GM21786 (cell line): Measurements from ENCODE around the gene MRPL40.
"Not testable (repeated sequence)": the region's sequence is repeated elsewhere in the genome, so short reads cannot be mapped to it uniquely, and the experiment has no call there.

ENCODE experiments used
- ATAC-seq: cut with Tn5 transposase; IDR thresholded peaks from one replicate; pipeline ENCODE4 v1.9.1; 2021; ENCODE audit not compliant: unreplicated experiment

Gene MRPL40

GRCh38 chr22:19438298-19438697 lies 6.0 kb downstream of the MRPL40 start:
- ATAC-seq = no peak

GRCh38 chr22:19440411-19441195 lies 8.3 kb downstream of the MRPL40 start:
- ATAC-seq = no peak

- ATAC-seq = no peak
Observed at GRCh38 chr22:19442166-19442565, 9.8 kb downstream of the MRPL40 start.

GRCh38 chr22:19443544-19444211 lies 11.3 kb downstream of the MRPL40 start:
- no peak for ATAC-seq

- ATAC-seq = not testable (repeated sequence)
Observed at GRCh38 chr22:19445279-19445982, 13.1 kb downstream of the MRPL40 start.

- ATAC-seq = no peak
Observed at GRCh38 chr22:19446603-19447329, 14.4 kb downstream of the MRPL40 start.

GRCh38 chr22:19447330-19448075 lies 15.2 kb downstream of the MRPL40 start, which contains the start of gene C22orf39:
Gene C22orf39, minus strand, starts transcription at chr22:19447711. Its CDS starts 23 bp downstream, at chr22:19447688.
- ATAC-seq = peak; percentile 75

GRCh38 chr22:19448076-19448607 lies 15.8 kb downstream of the MRPL40 start:
- peak; percentile 20 for ATAC-seq

- ATAC-seq = peak; percentile 36
Observed at GRCh38 chr22:19448739-19449421, 16.5 kb downstream of the MRPL40 start.

- ATAC-seq = no peak
Observed at GRCh38 chr22:19449422-19449767, 17.1 kb downstream of the MRPL40 start.

GRCh38 chr22:19450363-19451175 lies 18.2 kb downstream of the MRPL40 start:
- ATAC-seq = no peak

- ATAC-seq = no peak
Observed at GRCh38 chr22:19451570-19451969, 19.2 kb downstream of the MRPL40 start.

GRCh38 chr22:19453718-19454117 lies 21.4 kb downstream of the MRPL40 start:
- no peak for ATAC-seq

- no peak for ATAC-seq
Observed at GRCh38 chr22:19454156-19454555, 21.8 kb downstream of the MRPL40 start.

GRCh38 chr22:19455033-19455432 lies 22.7 kb downstream of the MRPL40 start:
- ATAC-seq = no peak

GRCh38 chr22:19455585-19456370 lies 23.4 kb downstream of the MRPL40 start:
- no peak for ATAC-seq

GRCh38 chr22:19456541-19456940 lies 24.2 kb downstream of the MRPL40 start:
- ATAC-seq = no peak

- no peak for ATAC-seq
Observed at GRCh38 chr22:19457828-19458428, 25.6 kb downstream of the MRPL40 start.
